SKM-1 (cell line): Measurements from ENCODE around the gene CHST11.

ENCODE experiments used
- DNase-seq: peaks from one replicate; lab custom pipeline; 2025; ENCODE audit not compliant: unreplicated experiment; lab: John Stamatoyannopoulos, UW

The CHST11 gene

DNA sequence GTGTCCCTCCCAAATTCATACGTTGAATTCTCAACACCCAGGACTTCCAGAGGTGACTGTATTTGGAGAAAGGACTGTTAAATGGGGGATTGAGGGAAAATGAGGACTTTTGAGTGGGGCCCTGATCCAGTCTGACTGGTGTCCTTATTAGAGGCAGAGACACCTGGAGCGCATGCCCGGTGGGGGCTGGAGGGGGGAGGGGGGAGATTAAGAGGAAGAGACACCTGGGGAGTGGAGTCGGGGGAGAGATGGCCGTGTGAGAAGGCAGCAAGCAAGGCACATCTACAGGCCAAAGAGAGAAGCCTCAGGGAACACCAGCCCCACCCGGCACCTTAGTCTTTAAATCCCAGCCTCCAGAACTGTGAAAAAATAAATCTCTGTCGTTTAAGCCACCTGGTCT is 291.6 kb downstream of the CHST11 start:
- DNase-seq: no peak

- DNase-seq: no peak
Observed at GRCh38 chr12:104748790-104749189, 292.0 kb downstream of the CHST11 start.

- DNase-seq: no peak
Observed at GRCh38 chr12:104749545-104749944, 292.8 kb downstream of the CHST11 start.

DNA sequence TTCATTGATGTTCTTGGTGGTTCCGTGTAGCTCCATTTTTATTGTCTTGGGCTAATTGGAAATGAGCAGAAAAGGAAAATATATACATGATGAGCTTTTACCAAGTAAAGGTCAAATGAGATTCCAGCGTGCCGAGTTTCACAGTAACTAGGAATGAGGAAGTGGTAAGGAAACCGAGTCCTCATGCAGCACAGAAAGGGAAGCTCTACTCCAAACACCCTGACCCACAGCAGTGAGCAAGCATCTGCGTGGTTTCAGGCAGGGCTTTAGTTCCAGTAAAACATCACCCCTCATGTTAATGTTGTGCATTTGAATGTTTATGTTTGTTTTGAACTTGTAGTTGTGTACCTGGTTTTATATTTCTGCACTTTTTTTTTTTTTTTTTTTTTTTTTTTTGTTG is 293.3 kb downstream of the CHST11 start:
- peak; percentile 39 for DNase-seq

GRCh38 chr12:104751120-104751519 is 294.4 kb downstream of the CHST11 start:
- DNase-seq: no peak

DNA sequence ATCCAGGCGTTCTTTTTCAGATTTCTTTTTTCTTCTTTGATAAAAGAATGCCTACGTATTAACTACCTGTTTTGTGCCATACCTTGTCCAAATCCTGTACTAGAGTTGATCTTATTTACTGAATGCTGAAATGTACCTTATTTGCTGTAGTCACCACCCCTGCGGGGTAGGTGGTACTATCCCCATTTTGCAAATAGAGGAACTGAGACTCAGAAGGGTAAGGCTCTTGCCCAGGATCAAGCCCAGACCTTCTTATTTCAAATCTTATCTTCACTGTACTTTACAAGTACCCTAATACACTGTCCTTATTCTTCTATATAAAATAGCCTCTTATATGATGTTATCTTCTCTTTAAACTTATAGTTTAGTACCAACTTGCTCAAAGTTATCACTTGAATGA is 294.8 kb downstream of the CHST11 start:
- no peak for DNase-seq

DNA sequence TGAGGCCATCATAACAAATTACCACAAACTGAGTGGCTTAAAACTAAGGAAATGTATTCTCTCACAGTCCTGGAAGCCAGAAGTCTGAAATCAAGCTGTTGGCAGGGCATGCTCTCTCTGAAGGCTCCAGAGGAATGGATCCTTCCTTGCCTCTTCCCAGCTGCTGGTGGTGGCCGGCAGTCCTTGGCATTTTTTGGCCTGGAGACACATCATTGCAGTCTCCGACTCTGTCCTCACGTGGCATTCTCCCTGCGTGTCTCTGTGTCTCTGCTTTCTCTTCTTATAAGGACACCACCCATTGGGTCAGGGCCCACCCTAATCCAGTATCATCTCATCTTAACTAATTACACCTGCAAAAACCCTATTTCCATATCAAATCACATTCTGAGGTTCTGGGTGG is 295.3 kb downstream of the CHST11 start:
- no peak for DNase-seq

DNA sequence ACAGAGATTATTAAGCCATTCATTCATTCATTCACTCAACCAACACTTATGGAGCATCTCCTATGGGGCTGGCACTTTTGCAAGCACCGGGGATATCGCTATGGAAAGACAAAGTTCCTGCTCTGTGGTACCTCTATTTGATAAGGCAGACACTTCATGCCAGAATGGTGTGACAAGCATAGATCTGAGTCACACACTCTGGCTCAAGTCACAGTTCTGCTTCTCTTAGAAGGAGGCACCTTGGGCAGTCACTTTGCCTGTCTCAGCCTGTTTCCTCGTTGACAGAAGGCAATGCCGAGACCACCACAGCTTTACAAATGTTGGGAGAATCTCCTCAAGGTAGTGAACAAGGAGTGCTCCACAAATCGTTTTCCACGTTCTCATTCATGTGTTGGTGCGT is 296.1 kb downstream of the CHST11 start:
- DNase-seq: no peak

- DNase-seq: no peak
Observed at GRCh38 chr12:104756901-104757300, 300.2 kb downstream of the CHST11 start.

- no peak for DNase-seq
Observed at GRCh38 chr12:104758771-104759170, 302.0 kb downstream of the CHST11 start.

DNA sequence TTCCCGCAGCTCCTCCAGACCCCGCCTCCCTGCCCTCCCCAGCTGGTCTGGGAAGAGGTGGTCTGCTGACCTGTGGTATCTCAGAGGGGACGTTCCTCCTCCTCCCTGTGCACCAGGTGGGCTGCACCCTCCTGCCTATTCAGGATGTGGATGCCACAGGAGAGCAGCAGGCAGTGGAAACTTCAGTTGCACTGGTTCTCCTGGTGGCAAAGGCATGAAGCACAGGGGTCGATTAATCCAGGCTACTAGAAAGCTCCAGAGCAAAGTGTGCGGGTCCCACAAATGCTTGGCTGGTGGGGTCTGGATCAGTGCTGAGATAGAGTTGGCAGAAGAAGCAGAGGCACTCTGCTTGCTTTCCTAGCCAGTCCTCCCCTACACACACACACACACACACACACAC is 304.3 kb downstream of the CHST11 start:
- DNase-seq: no peak

DNA sequence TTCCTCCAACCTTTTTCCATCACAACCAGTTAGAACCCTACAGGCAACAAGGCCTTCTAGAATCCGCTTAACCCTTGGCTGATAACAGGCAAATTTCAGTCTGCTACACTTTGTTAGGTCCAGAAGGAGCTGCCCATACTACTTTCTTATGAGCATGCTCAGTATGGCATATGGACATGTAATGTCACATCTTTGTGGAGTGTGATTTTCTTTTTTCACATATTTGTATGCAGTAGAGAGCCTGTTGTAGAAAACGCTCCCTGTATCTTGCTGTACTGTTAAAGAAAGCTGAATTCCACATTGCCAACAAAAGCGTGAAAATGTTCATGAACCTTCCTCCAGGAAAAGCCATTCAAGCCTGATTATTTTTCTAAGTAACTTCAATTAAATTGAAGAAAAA is 304.9 kb downstream of the CHST11 start:
- no peak for DNase-seq

GRCh38 chr12:104763168-104763805 is 306.5 kb downstream of the CHST11 start:
- no peak for DNase-seq

GRCh38 chr12:104764225-104765091 is 307.7 kb downstream of the CHST11 start:
- no peak for DNase-seq

DNA sequence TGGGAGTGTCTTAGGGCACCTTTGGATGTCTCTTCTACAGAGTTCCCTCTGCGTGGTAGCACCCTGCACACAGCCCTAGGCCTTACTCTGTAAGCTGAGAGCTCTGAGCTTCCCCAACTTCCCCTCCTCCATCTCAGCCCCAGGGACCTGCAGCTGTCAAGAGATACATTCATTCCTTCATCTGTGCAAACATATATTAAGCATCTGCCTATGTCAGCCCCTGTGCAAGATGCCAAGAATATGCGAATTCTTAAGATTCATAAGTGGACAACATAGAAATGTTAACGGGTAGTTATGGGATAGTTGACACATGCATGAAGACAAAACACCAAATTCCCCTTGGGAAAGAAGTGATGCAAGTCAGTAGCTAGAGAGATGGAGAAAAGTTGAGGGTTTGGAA is 310.5 kb downstream of the CHST11 start:
- no peak for DNase-seq

DNA sequence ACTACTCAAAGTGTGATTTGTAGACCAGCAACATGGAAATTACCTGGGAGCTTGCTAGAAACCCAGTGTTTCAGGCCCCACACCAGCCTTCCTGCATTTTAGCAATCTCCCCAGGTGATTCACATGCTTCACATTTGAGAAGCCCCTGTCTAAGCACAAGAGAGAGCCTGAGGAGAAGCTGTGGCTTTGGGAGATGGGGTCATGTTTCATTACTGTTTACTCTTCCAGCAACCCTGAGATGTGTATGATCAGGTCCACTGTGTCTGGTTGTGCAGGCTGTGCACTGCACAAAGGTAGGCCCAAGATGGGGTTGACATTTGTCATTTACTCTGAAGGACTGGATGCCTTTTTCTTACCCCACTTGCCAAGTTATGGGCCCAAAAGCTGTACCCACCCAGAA is 311.3 kb downstream of the CHST11 start:
- DNase-seq: no peak

DNA sequence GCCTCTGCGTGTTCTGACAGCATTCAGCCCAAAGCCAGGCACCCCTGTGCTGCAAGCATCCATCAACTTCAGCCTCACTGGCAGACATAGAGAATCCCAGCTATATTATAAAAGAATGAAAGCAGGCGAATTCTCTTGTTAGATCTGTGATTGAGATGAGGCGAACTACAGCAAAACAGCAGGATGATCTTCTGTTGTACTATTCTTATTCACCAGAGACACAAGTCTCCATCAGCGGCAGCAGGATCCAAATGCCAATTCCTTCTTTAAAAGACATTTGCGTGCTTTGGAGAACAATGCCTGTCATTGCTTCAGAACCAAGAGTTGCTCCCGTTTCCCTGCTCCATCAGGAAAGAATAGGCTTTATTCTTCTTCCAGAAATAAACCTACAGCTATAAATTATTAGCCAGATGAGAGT is 312.4 kb downstream of the CHST11 start:
- DNase-seq: no peak

- DNase-seq: no peak
Observed at GRCh38 chr12:104772336-104772735, 315.6 kb downstream of the CHST11 start.

DNA sequence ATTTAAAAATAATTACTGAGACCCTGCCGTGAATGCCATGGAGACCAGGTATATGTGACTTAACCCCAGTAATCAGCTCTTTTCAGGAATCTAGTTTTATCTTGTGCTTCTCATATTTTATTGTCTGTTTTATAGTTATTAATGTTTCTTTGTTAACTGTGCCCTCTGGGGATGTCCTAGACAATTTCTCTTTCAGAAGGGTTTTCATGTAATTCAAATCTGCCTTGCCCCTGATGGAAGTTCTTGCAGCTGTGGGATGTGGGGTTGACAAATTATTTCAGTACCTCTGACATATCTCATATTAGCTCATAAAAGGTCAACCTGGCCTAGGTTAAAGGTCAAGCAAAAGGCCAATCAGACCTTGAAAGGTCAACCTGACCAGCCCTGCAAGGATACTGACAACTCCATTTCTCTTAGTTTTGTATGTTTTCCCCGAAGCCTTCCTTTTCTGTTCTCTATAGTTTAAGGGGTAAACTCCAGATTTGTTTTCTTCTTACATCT is 319.0 kb downstream of the CHST11 start:
- no peak for DNase-seq

GRCh38 chr12:104779134-104779533 is 322.4 kb downstream of the CHST11 start:
- DNase-seq: no peak

DNA sequence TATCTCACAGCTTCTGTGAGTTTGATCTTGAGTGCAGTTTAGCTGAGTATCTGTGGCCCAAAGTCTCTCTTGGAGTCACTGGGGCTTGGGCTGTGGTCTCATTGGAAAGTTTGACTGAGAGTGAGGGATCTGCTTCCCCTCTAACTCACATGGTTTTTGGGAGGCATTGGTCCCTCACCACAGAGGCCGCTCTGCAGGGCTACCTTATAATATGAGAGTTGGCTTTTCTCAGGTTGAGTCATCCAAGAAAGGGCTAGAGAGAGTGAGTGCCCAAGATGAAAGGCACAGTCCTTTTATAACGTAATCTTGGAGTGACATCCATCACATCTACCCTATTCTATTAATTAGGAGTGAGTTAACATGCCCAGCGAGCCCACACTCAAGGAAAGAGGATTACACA is 325.5 kb downstream of the CHST11 start:
- DNase-seq: no peak

- no peak for DNase-seq
Observed at GRCh38 chr12:104784592-104784991, 327.8 kb downstream of the CHST11 start.
